Stimulated activated CD4-positive, alpha-beta T cell treated with anti-CD3 and anti-CD28 coated beads, Interleukin-12 subunit alpha, Interleukin-12 subunit beta, amount 100 ng/mL, for 48 hours (primary cell): ENCODE results near the gene NID1.

Source experiments
- DNase-seq, 3 donors: peaks; one replicate each; pipeline ENCODE4 v3.0.0-alpha.2; 2020; ENCODE audit warnings: low read depth in 2 of 3, low spot score in 1 of 3

The NID1 gene

GRCh38 chr1:236064674-236065508 lies at the start of gene NID1:
NID1 (minus strand) TSS chr1:236065090; CDS start chr1:236065079, 11 bp downstream.
- no peak for DNase-seq

- no peak for DNase-seq
Observed at GRCh38 chr1:236114076-236114747, 49.3 kb upstream of the NID1 start.

- no peak for DNase-seq
Observed at GRCh38 chr1:236113324-236114032, 48.6 kb upstream of the NID1 start.

GRCh38 chr1:236112332-236112627 lies 47.4 kb upstream of the NID1 start:
- DNase-seq, result no peak

GRCh38 chr1:236111527-236112331 lies 46.8 kb upstream of the NID1 start:
- DNase-seq, result no peak

DNA sequence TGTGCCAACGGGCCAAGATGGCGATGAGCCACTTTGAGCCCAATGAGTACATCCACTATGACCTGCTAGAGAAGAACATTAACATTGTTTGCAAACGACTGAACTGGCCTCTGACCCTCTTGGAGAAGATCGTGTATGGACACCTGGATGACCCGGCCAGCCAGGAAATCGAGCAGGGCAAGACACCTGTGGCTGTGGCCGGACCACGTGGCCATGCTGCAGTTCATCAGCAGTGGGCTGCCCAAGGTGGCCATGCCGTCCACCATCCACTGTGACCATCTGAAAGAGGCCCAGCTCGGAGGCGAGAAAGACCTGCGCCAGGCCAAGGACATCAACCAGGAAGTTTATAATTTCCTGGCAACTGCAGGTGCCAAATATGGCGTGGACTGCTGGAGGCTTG lies 45.2 kb upstream of the NID1 start:
- no peak for DNase-seq

- no peak for DNase-seq
Observed at GRCh38 chr1:236108027-236108648, 43.2 kb upstream of the NID1 start.

DNA sequence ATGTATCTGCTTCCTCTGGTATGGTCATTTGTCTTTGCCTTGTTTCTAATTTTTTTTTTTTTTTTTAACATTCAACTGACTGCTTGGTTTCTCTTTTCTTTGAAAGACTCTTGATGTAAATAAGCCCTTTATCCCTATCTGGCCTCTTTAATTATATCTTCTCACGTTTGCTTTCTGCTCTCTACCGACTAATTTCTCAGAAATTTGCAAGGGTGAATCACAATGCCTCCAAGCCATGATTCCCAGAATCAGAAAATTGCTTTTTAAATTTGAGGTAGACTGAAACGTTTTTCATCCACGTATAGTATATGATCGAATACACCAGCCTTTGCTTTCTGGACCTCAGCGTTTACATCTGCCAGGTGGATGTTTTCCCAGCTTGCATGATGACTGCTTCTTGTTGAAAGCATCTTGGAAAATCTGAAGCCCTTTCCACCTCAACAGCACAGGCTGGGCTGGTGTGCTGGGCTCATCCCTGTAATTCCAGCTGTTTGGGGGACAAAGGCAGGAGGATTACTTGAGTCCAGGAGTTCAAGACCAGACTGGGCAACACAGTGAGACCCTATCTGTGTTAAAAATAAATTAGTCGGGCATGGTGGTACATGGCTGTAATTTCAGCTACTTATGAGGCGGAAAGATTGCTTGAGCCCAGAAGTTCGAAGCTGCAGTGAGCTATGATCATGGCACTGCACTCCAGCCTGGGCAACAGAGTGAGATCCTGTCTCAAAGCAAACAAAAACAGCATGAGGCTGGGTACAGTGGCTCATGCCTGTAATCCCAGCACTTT lies 42.4 kb upstream of the NID1 start:
- no peak for DNase-seq

DNA sequence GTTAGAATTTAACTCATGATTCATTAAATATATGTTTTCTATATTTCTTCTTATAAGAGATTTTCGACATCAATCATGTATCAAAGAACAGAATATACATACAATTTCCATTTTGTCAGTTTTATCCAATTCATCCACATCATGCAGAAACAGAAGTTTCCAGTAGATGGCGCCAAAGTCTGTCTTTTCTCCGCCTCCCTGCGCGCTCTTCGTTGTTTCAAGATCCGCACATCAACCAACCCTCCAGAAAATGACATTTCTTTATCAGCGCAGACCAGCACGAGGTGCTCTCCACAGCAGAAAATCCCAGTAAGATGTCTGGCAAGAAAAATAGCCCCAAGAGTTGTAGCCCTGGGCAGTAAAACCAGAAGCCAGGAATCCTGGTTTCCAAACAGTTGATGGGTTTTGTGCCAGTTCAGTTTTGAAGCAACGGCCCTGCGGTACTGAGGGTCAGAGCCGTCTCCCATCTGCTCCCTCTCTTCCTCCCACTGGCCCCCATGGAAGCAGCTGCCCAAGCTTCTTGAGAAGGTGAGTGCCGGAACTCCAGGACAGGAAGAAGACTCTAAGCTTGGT lies 38.8 kb upstream of the NID1 start:
- peak in 2 of 3 donors; percentile 24 to 70 for DNase-seq

DNA sequence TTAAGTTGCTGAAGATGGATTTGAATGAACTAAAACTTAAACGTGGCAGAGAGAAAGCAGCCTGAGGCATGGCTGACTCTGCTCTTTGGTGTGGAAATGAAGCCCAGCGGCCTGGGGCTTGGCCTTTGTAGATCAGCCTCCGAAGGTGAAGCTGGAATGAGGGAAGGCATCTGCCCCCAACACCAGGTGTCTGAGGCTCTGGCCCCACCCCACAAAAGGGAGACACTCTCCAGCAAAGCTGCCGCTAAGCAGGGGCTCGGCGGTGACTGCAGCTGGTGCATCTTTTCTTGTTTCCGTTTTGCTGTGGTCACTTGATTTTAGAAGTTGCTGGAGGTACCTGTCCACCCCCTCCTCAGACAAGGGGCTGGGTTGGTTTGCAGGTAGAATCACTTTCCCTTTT lies 38.2 kb upstream of the NID1 start:
- no peak for DNase-seq

GRCh38 chr1:236102611-236103010 lies 37.7 kb upstream of the NID1 start:
- DNase-seq, result no peak

DNA sequence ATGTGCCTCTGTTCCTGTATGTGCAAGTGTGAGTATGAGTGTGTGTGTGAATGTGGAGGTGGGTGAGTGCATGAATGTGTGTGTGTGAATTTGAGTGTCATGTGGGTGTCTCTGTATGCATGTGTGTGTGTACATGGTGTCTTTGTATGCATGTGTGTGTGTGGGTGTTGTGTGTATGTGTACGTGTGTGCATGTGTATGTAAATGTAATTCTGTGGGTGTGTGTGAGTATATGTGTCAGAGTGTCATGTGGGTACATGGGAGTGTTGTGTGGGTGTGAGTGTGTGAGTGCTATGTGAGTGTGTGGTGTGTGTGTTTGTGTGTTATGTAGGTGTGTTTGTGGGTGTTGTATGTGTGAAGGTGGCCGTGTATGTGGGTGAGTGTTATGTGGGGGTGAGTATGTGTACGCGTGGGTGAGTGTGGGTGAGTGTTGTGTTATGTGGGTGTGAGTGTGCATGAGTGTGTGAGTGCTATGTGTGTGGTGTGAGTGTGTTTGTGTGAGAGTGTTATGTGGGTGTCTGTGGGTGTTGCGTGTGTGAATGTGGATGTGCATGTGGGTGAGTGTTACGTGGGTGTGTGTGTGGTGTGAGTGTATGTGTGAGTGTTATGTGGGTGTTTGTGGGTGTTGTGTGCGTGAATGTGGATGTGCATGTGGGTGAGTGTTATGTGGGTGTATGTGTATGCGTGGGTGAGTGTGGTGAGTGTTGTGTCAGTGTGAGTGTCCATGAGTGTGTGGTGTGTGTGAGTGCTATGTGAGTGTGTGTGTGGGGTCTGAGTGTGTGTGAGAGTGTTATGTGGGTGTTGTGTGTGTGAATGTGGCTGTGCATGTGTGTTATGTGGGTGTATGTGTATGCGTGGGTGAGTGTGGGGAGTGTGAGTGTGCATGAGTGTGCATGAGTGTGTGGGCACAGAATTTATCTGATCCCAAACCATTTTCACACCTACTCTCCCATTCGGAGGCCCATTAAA lies 36.6 kb upstream of the NID1 start:
- no peak for DNase-seq

DNA sequence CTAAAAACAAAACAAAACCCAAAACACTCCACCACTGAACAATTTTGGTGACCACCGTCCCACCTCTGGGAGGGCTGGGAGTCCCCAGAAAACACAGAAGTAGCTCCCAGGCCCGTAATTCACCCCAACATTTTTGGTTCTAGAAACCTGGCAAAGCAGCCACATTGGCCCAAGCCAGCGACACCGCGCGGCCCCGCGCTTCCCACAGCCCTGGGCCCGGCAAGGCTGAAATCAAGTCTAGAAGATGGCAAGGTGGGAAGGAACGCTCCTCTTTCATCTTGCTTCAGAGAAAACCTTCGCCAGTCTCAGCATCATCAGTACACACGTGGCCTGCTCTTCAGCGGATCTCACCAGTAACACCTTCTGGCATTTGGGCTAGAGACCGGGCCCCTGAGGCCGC lies 35.9 kb upstream of the NID1 start:
- no peak for DNase-seq

DNA sequence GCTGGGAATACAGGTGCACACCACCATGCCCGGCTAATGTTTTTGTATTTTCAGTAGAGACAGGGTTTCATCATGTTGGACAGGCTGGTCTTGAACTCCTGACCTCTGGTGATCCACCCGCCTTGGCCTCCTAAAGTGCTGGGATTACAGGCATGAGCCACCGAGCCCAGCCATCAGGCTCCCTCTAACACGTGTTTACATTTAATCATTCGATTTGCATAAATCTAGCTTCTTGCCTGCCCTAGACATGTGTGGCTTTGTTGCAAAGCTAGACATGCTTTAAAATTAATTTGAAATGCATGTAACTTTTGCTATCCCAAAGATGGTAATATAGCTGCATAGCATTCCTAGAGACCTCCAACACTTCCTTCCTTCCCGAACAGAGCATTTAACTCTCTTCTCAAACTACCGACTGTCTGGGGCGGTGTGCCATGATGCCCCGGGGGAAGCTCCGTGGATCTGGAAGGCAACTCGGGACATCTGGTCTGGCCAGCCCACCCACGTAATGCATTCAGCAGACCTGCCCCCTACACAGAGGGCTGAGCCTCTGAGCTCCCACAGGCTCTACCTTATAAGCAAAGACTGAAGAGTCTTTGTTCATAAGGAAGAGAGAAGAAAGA lies 34.6 kb upstream of the NID1 start:
- no peak for DNase-seq

- no peak for DNase-seq
Observed at GRCh38 chr1:236098267-236098666, 33.4 kb upstream of the NID1 start.

GRCh38 chr1:236096660-236097482 lies 32.0 kb upstream of the NID1 start:
- peak; percentile 64 to 83 (median 79) for DNase-seq
